Measurements from ENCODE around the gene AFDN. TPM values are rescaled to one million over a fixed set of nuclear protein-coding genes. Genes with fewer than 3 reads are reported as not detected.

Gene AFDN
- total RNA-seq (ENCODE audit: low replicate concordance): 261 and 357 TPM in 2 replicates

GRCh38 chr6:167826896-167827582, at the start of gene AFDN:
Gene AFDN (plus strand): TSS chr6:167826911. CDS start chr6:167827133, 222 bp downstream.
- peaks cover 53% of the 10 kb centered on the region for H3K79me2 ChIP-seq (ENCODE audit: low read depth)
- TF ChIP-seq EZH2 (IDR thresholded peaks at IDR 0.05): no peak
- TF ChIP-seq EZH2phosphoT487 (IDR thresholded peaks at IDR 0.05): no peak
- TF ChIP-seq CTCF (IDR thresholded peaks at IDR 0.05): no peak
- peak within 1 kb of the TSS; percentile 56 for H3K9ac ChIP-seq
- peak within 1 kb of the TSS; percentile 73 for H2AFZ ChIP-seq (replicated peaks)
- H3K27ac Mint-ChIP-seq: peak within 1 kb of the TSS; percentile 93
- no peaks in the 10 kb centered on the region for H3K9me3 ChIP-seq (ENCODE audit: low read depth)
- H3F3A ChIP-seq (ENCODE audit: low read depth): peaks cover 30% of the 10 kb centered on the region
- peaks cover 46% of the 10 kb centered on the region for H4K20me1 ChIP-seq (ENCODE audit: low read depth)
- H3K4me2 ChIP-seq: peak within 1 kb of the TSS; percentile 90
- peaks cover 3% of the 10 kb centered on the region for H3K9me3 Mint-ChIP-seq
- H3K36me3 Mint-ChIP-seq: peaks cover 9% of the 10 kb centered on the region
- H3K27me3 Mint-ChIP-seq (ENCODE audit: insufficient read depth, low read depth): peaks cover 7% of the 10 kb centered on the region
- peak within 1 kb of the TSS; percentile 82 for H3K4me3 ChIP-seq
- peak; percentile 89 for DNase-seq (ENCODE audit: low spot score)
- no peaks in the 10 kb centered on the region for H3K27me3 ChIP-seq
- H3K27ac ChIP-seq: peak within 1 kb of the TSS; percentile 33
- H3K4me3 Mint-ChIP-seq: peak within 1 kb of the TSS; percentile 98
- peaks cover 51% of the 10 kb centered on the region for H3K4me1 Mint-ChIP-seq
- H3K36me3 ChIP-seq: peaks cover 3% of the 10 kb centered on the region
- H3K4me1 ChIP-seq: peaks cover 29% of the 10 kb centered on the region

- H3K27me3 ChIP-seq: no peaks in the 10 kb centered on the region
- Mint-ChIP-seq H3K4me3 (no peak overlapping the region), H3K27me3 (ENCODE audit: insufficient read depth, low read depth) (peaks cover 7% of the 10 kb centered on the region), H3K9me3 (peaks cover 3% of the 10 kb centered on the region), H3K4me1 (peaks cover 15% of the 10 kb centered on the region), H3K36me3 (no peaks in the 10 kb centered on the region), H3K27ac (peak overlapping the region; percentile 39)
- no peak overlapping the region for H3K9ac ChIP-seq
- H2AFZ ChIP-seq (replicated peaks): no peak overlapping the region
- H3K36me3 ChIP-seq: no peaks in the 10 kb centered on the region
- no peak for DNase-seq (ENCODE audit: low spot score)
- H3K27ac ChIP-seq: no peak overlapping the region
- H3K9me3 ChIP-seq (ENCODE audit: low read depth): no peaks in the 10 kb centered on the region
- H3F3A ChIP-seq (ENCODE audit: low read depth): no peaks in the 10 kb centered on the region
- no peaks in the 10 kb centered on the region for H4K20me1 ChIP-seq (ENCODE audit: low read depth)
- H3K4me2 ChIP-seq: no peak overlapping the region
- no peaks in the 10 kb centered on the region for H3K79me2 ChIP-seq (ENCODE audit: low read depth)
- no peak overlapping the region for H3K4me3 ChIP-seq
- TF ChIP-seq EZH2 (IDR thresholded peaks at IDR 0.05): no peak
- TF ChIP-seq EZH2phosphoT487 (IDR thresholded peaks at IDR 0.05): no peak
- peaks cover 12% of the 10 kb centered on the region for H3K4me1 ChIP-seq
Measured at GRCh38 chr6:167778497-167779128, 48.1 kb upstream of the AFDN start.

GRCh38 chr6:167779129-167779992, 47.4 kb upstream of the AFDN start:
- Histone ChIP-seq H3K4me1 (peaks cover 12% of the 10 kb centered on the region), H3K4me3 (no peak overlapping the region), H3K36me3 (no peaks in the 10 kb centered on the region), H3K9me3 (ENCODE audit: low read depth) (no peaks in the 10 kb centered on the region), H3F3A (ENCODE audit: low read depth) (no peaks in the 10 kb centered on the region), H3K27ac (no peak overlapping the region), H3K27me3 (no peaks in the 10 kb centered on the region), H2AFZ (replicated peaks) (no peak overlapping the region), H3K9ac (no peak overlapping the region), H3K4me2 (no peak overlapping the region), H3K79me2 (ENCODE audit: low read depth) (no peaks in the 10 kb centered on the region), H4K20me1 (ENCODE audit: low read depth) (no peaks in the 10 kb centered on the region)
- TF ChIP-seq EZH2phosphoT487 (IDR thresholded peaks at IDR 0.05) (no peak), CTCF (IDR thresholded peaks at IDR 0.05) (no peak), EZH2 (IDR thresholded peaks at IDR 0.05) (no peak)
- DNase-seq (ENCODE audit: low spot score): no peak
- H3K9me3 Mint-ChIP-seq: peaks cover 3% of the 10 kb centered on the region
- H3K27ac Mint-ChIP-seq: no peak overlapping the region
- no peak overlapping the region for H3K4me3 Mint-ChIP-seq
- peaks cover 15% of the 10 kb centered on the region for H3K4me1 Mint-ChIP-seq
- H3K36me3 Mint-ChIP-seq: no peaks in the 10 kb centered on the region
- H3K27me3 Mint-ChIP-seq (ENCODE audit: insufficient read depth, low read depth): peaks cover 7% of the 10 kb centered on the region

All from neural progenitor cell (in vitro differentiated cells).